IPS-18a (cell line): ENCODE data around the gene ARFGAP3.

ENCODE experiments used
- H3K27ac ChIP-seq: one replicate; pipeline ENCODE4 v1.5.1; 2013; ENCODE audit warnings: low read length
- H3K27me3 ChIP-seq: one replicate; pipeline ENCODE4 v1.6.1; 2013; ENCODE audit warnings: mild to moderate bottlenecking, low read length; ENCODE audit not compliant: control insufficient read depth, insufficient read depth
- H3K36me3 ChIP-seq: one replicate; pipeline ENCODE4 v1.6.1; 2013; ENCODE audit warnings: low read depth, low read length; ENCODE audit not compliant: control insufficient read depth
- H3K4me1 ChIP-seq: one replicate; pipeline ENCODE4 v1.6.1; 2013; ENCODE audit warnings: low read depth, low read length; ENCODE audit not compliant: control insufficient read depth
- H3K4me3 ChIP-seq: one replicate; pipeline ENCODE4 v1.5.1; 2013; ENCODE audit warnings: low read length
- H3K9ac ChIP-seq: one replicate; pipeline ENCODE4 v1.6.1; 2013; ENCODE audit warnings: mild to moderate bottlenecking, low read length, moderate library complexity
- H3K9me3 ChIP-seq: one replicate; pipeline ENCODE4 v1.6.1; 2013; ENCODE audit warnings: low read depth, low read length; ENCODE audit not compliant: control insufficient read depth

The ARFGAP3 gene

GRCh38 chr22:42892571-42893316 lies 35.7 kb upstream of the ARFGAP3 start:
- no peaks in the 10 kb centered on the region for H3K27me3 ChIP-seq
- H3K27ac ChIP-seq = no peak overlapping the region
- no peaks in the 10 kb centered on the region for H3K4me1 ChIP-seq
- H3K36me3 ChIP-seq = peaks cover 10% of the 10 kb centered on the region
- H3K4me3 ChIP-seq = no peak overlapping the region
- no peak overlapping the region for H3K9ac ChIP-seq
- H3K9me3 ChIP-seq = no peaks in the 10 kb centered on the region

GRCh38 chr22:42892156-42892555 lies 35.1 kb upstream of the ARFGAP3 start:
- Histone ChIP-seq H3K27me3 (no peaks in the 10 kb centered on the region), H3K4me1 (no peaks in the 10 kb centered on the region), H3K9ac (no peak overlapping the region), H3K27ac (no peak overlapping the region), H3K36me3 (peaks cover 13% of the 10 kb centered on the region), H3K9me3 (no peaks in the 10 kb centered on the region), H3K4me3 (no peak overlapping the region)

GRCh38 chr22:42891696-42892095 lies 34.6 kb upstream of the ARFGAP3 start:
- no peaks in the 10 kb centered on the region for H3K4me1 ChIP-seq
- no peaks in the 10 kb centered on the region for H3K9me3 ChIP-seq
- H3K27ac ChIP-seq = no peak overlapping the region
- H3K27me3 ChIP-seq = no peaks in the 10 kb centered on the region
- H3K4me3 ChIP-seq = no peak overlapping the region
- H3K36me3 ChIP-seq = peaks cover 17% of the 10 kb centered on the region
- H3K9ac ChIP-seq = no peak overlapping the region

GRCh38 chr22:42891008-42891407 lies 33.9 kb upstream of the ARFGAP3 start:
- Histone ChIP-seq H3K9ac (no peak overlapping the region), H3K27ac (no peak overlapping the region), H3K27me3 (no peaks in the 10 kb centered on the region), H3K4me3 (no peak overlapping the region), H3K4me1 (no peaks in the 10 kb centered on the region), H3K9me3 (no peaks in the 10 kb centered on the region), H3K36me3 (peaks cover 17% of the 10 kb centered on the region)

- H3K9me3 ChIP-seq = no peaks in the 10 kb centered on the region
- H3K4me3 ChIP-seq = no peak overlapping the region
- no peaks in the 10 kb centered on the region for H3K4me1 ChIP-seq
- H3K9ac ChIP-seq = no peak overlapping the region
- H3K27ac ChIP-seq = no peak overlapping the region
- H3K36me3 ChIP-seq = peaks cover 17% of the 10 kb centered on the region
- no peaks in the 10 kb centered on the region for H3K27me3 ChIP-seq
These were observed 32.2 kb upstream of the ARFGAP3 start for GRCh38 chr22:42889304-42889703.

- no peaks in the 10 kb centered on the region for H3K9me3 ChIP-seq
- H3K4me1 ChIP-seq = no peaks in the 10 kb centered on the region
- H3K27ac ChIP-seq = no peak overlapping the region
- peaks cover 25% of the 10 kb centered on the region for H3K36me3 ChIP-seq
- H3K27me3 ChIP-seq = no peaks in the 10 kb centered on the region
- no peak overlapping the region for H3K9ac ChIP-seq
- H3K4me3 ChIP-seq = no peak overlapping the region
These were observed 30.7 kb upstream of the ARFGAP3 start for GRCh38 chr22:42887523-42888507.

- no peaks in the 10 kb centered on the region for H3K4me1 ChIP-seq
- H3K27ac ChIP-seq = no peak overlapping the region
- H3K27me3 ChIP-seq = no peaks in the 10 kb centered on the region
- no peaks in the 10 kb centered on the region for H3K9me3 ChIP-seq
- peaks cover 26% of the 10 kb centered on the region for H3K36me3 ChIP-seq
- no peak overlapping the region for H3K9ac ChIP-seq
- H3K4me3 ChIP-seq = no peak overlapping the region
These were observed 30.0 kb upstream of the ARFGAP3 start for GRCh38 chr22:42887120-42887519.

- H3K4me3 ChIP-seq = no peak overlapping the region
- no peaks in the 10 kb centered on the region for H3K27me3 ChIP-seq
- peaks cover 34% of the 10 kb centered on the region for H3K36me3 ChIP-seq
- H3K27ac ChIP-seq = no peak overlapping the region
- H3K4me1 ChIP-seq = no peaks in the 10 kb centered on the region
- H3K9me3 ChIP-seq = no peaks in the 10 kb centered on the region
- no peak overlapping the region for H3K9ac ChIP-seq
These were observed 28.4 kb upstream of the ARFGAP3 start for GRCh38 chr22:42885446-42885845.

GRCh38 chr22:42884616-42885375 lies 27.7 kb upstream of the ARFGAP3 start:
- Histone ChIP-seq H3K9ac (no peak overlapping the region), H3K36me3 (peaks cover 34% of the 10 kb centered on the region), H3K9me3 (no peaks in the 10 kb centered on the region)

GRCh38 chr22:42883970-42884369 lies 26.9 kb upstream of the ARFGAP3 start:
- H3K27ac ChIP-seq = no peak overlapping the region
- H3K36me3 ChIP-seq = peaks cover 35% of the 10 kb centered on the region
- H3K4me1 ChIP-seq = no peaks in the 10 kb centered on the region
- no peaks in the 10 kb centered on the region for H3K9me3 ChIP-seq
- H3K4me3 ChIP-seq = no peak overlapping the region
- no peaks in the 10 kb centered on the region for H3K27me3 ChIP-seq
- no peak overlapping the region for H3K9ac ChIP-seq

More at GRCh38 chr22:42884616-42885375, 27.7 kb upstream of the ARFGAP3 start:
- Histone ChIP-seq H3K27me3 (no peaks in the 10 kb centered on the region), H3K27ac (no peak overlapping the region), H3K4me3 (no peak overlapping the region), H3K4me1 (no peaks in the 10 kb centered on the region)

GRCh38 chr22:42883121-42883520 lies 26.0 kb upstream of the ARFGAP3 start:
- Histone ChIP-seq H3K27ac (no peak overlapping the region), H3K9me3 (no peaks in the 10 kb centered on the region), H3K36me3 (peaks cover 33% of the 10 kb centered on the region), H3K4me3 (no peak overlapping the region), H3K27me3 (no peaks in the 10 kb centered on the region), H3K9ac (no peak overlapping the region), H3K4me1 (no peaks in the 10 kb centered on the region)
